IMR-90 (cell line): Measurements from ENCODE around the gene PXYLP1. TPM values are rescaled to one million over a fixed set of nuclear protein-coding genes. Genes with fewer than 3 reads are reported as not detected.

Source experiments
- ATAC-seq: fragments of 200-7000 bp; cut with Tn5 transposase; 2 replicates; pipeline ENCODE4 v1.9.1; 2020; ENCODE audit warnings: low read depth, mild to moderate bottlenecking, moderate library complexity
- BruUV-seq: library from RNA; stranded (reverse); fragments of 400-500 nt; replicated peaks from 2 replicates; lab custom pipeline; 2021; lab: Mats Ljungman, UMichigan
- CTCF ChIA-PET: fragments of 300-600 bp; formaldehyde crosslinking; extraction: SDS; loops from one replicate; lab custom pipeline; 2021; ENCODE audit warnings: antibody characterized with exemption; lab: Yijun Ruan, JAX
- POLR2A ChIA-PET: fragments of 300-600 bp; sonication (Branson Sonifier 250); formaldehyde crosslinking; loops from one replicate; lab custom pipeline; 2022; ENCODE audit warnings: antibody characterized with exemption; ENCODE audit not compliant: unreplicated experiment; lab: Charles Lee
- DNase-seq: peaks from one replicate; pipeline ENCODE4 v3.0.0; 2013
- H2AFZ ChIP-seq: replicated peaks from 2 replicates; pipeline ENCODE3; 2013; ENCODE audit warnings: low read length, mild to moderate bottlenecking; ENCODE audit not compliant: poor library complexity
- H2AK5ac ChIP-seq: 2 replicates; pipeline ENCODE4 v1.6.1; 2013; ENCODE audit warnings: low read depth, low read length, inconsistent platforms
- H2AK9ac ChIP-seq: replicated peaks from 2 replicates; pipeline ENCODE3; 2013; ENCODE audit warnings: mild to moderate bottlenecking, low read depth, low read length, moderate library complexity; ENCODE audit not compliant: poor library complexity
- H2BK120ac ChIP-seq: 2 replicates; pipeline ENCODE4 v1.6.1; 2013; ENCODE audit warnings: low read depth, low read length, inconsistent platforms
- H2BK15ac ChIP-seq: 3 replicates; pipeline ENCODE4 v1.6.1; 2013; ENCODE audit warnings: low read depth, low read length, inconsistent platforms
- H2BK20ac ChIP-seq: 2 replicates; pipeline ENCODE4 v1.6.1; 2013; ENCODE audit warnings: low read depth, mild to moderate bottlenecking, inconsistent platforms, low read length, moderate library complexity
- H2BK5ac ChIP-seq: 2 replicates; pipeline ENCODE4 v1.6.1; 2013; ENCODE audit warnings: mild to moderate bottlenecking, low read depth, low read length, inconsistent platforms; ENCODE audit not compliant: poor library complexity, severe bottlenecking
- H3K14ac ChIP-seq: replicated peaks from 2 replicates; pipeline ENCODE4 v1.6.1; 2013; ENCODE audit warnings: low read depth, low read length, inconsistent platforms
- H3K18ac ChIP-seq: 2 replicates; pipeline ENCODE4 v1.6.1; 2013; ENCODE audit warnings: low read depth, low read length, control low read depth
- H3K23ac ChIP-seq: 2 replicates; pipeline ENCODE4 v1.6.1; 2013; ENCODE audit warnings: low read depth, low read length, inconsistent platforms
- H3K27ac ChIP-seq: 2 replicates; pipeline ENCODE4 v1.5.1; 2013; ENCODE audit warnings: mild to moderate bottlenecking, control low read depth, low read length; ENCODE audit not compliant: insufficient read depth
- H3K27me3 ChIP-seq: 2 replicates; pipeline ENCODE4 v1.6.1; 2013; ENCODE audit warnings: low read length; ENCODE audit not compliant: control insufficient read depth, insufficient read depth
- H3K36me3 ChIP-seq: 2 replicates; pipeline ENCODE4 v1.6.1; 2013; ENCODE audit warnings: low read length, mixed read lengths; ENCODE audit not compliant: control insufficient read depth, insufficient read depth
- H3K4ac ChIP-seq: 2 replicates; pipeline ENCODE4 v1.6.1; 2013; ENCODE audit warnings: low read depth, low read length, inconsistent platforms
- H3K4me1 ChIP-seq: 2 replicates; pipeline ENCODE4 v1.6.1; 2013; ENCODE audit warnings: low read length, mixed read lengths; ENCODE audit not compliant: control insufficient read depth, insufficient read depth
- H3K4me2 ChIP-seq: 2 replicates; pipeline ENCODE4 v1.6.1; 2013; ENCODE audit warnings: low read depth, mild to moderate bottlenecking, control low read depth, low read length, moderate library complexity
- H3K4me3 ChIP-seq: 2 replicates; pipeline ENCODE4 v1.5.1; 2013; ENCODE audit warnings: low read depth, mild to moderate bottlenecking, control low read depth, low read length, moderate library complexity; ENCODE audit not compliant: insufficient read depth
- H3K56ac ChIP-seq: 2 replicates; pipeline ENCODE4 v1.6.1; 2013; ENCODE audit warnings: low read length, inconsistent platforms; ENCODE audit not compliant: insufficient read depth; ENCODE audit errors: extremely low read depth
- H3K79me1 ChIP-seq, 2 experiments: 2 replicates each; pipeline ENCODE4 v1.6.1; 2013; ENCODE audit warnings: low read length in 2 of 2, inconsistent platforms in 1 of 2, low read depth in 1 of 2
- H3K9ac ChIP-seq: 2 replicates; pipeline ENCODE4 v1.6.1; 2013; ENCODE audit warnings: low read depth, low read length, control low read depth
- H3K9me1 ChIP-seq: 2 replicates; pipeline ENCODE4 v1.6.1; 2013; ENCODE audit warnings: low read length, inconsistent platforms; ENCODE audit not compliant: insufficient read depth
- H3K9me3 ChIP-seq: 2 replicates; pipeline ENCODE4 v1.6.1; 2013; ENCODE audit warnings: low read length; ENCODE audit not compliant: control insufficient read depth, insufficient read depth
- H4K20me1 ChIP-seq: 2 replicates; pipeline ENCODE4 v1.6.1; 2013; ENCODE audit warnings: low read length, inconsistent platforms; ENCODE audit not compliant: insufficient read depth
- H4K5ac ChIP-seq: 2 replicates; pipeline ENCODE4 v1.6.1; 2013; ENCODE audit warnings: mild to moderate bottlenecking, low read depth, low read length, control low read depth
- H4K8ac ChIP-seq, 2 experiments: 2 replicates each; pipeline ENCODE4 v1.6.1; 2013; ENCODE audit warnings: low read depth in 2 of 2, low read length in 2 of 2, control low read depth in 1 of 2, inconsistent platforms in 1 of 2
- H4K91ac ChIP-seq: 2 replicates; pipeline ENCODE4 v1.6.1; 2013; ENCODE audit warnings: low read depth, low read length, inconsistent platforms; ENCODE audit not compliant: insufficient read depth
- CHD1 ChIP-seq: IDR thresholded peaks from 2 replicates; pipeline ENCODE4 v1.6.1; 2012; ENCODE audit warnings: low read depth, low read length, improper control_type of control experiment
- FOS ChIP-seq: fragments of 150-350 bp; IDR thresholded peaks from 2 replicates; pipeline ENCODE4 v1.6.1; 2016; ENCODE audit warnings: low read depth, low read length
- MAZ ChIP-seq: IDR thresholded peaks from 2 replicates; pipeline ENCODE4 v1.6.1; 2012; ENCODE audit warnings: low read depth, mild to moderate bottlenecking, low read length, improper control_type of control experiment, moderate library complexity, borderline replicate concordance
- MXI1 ChIP-seq: IDR thresholded peaks from 2 replicates; pipeline ENCODE4 v1.6.1; 2012; ENCODE audit warnings: low read depth, mild to moderate bottlenecking, low read length, moderate library complexity, borderline replicate concordance
- WGBS, 2 experiments: methylation state at CpG; one replicate each; pipeline versions ENCODE4 v1.1.5 to v1.1.7; 2013; ENCODE audit warnings: missing lambda C conversion rate in 2 of 2; ENCODE audit not compliant: insufficient read length in 1 of 2; ENCODE audit errors: extremely low coverage in 2 of 2; 5-methylcytosine and 5-hydroxymethylcytosine counted together
- dilution Hi-C: fragments of 300-500 bp; cut with HindIII; formaldehyde crosslinking; loops from one replicate; pipeline ENCODE4 v1.14.3; 2018; ENCODE audit warnings: low sequenced_read_pairs; ENCODE audit not compliant: unreplicated experiment
- in situ Hi-C: fragments of 300-500 bp; cut with MboI; formaldehyde crosslinking; loops from 3 replicates; pipeline ENCODE4 v1.14.3; 2019; ENCODE audit warnings: low sequenced_read_pairs, inconsistent platforms, mixed read lengths
- intact Hi-C: fragments of 100-400 bp; cut with micrococcal nuclease; formaldehyde crosslinking; loops from 2 replicates; pipeline ENCODE4 v1.10.0; 2022
- polyA plus RNA-seq, 3 experiments: library from polyadenylated mRNA; depleted of rRNA; stranded (reverse); fragments of >200 nt; gene quantifications; 2 replicates each; pipeline ENCODE4 v1.2.3, GENCODE V29; 2012; ENCODE audit warnings: low replicate concordance in 1 of 3
- total RNA-seq: library from RNA; depleted of rRNA; stranded (reverse); fragments of >200 nt; gene quantifications from 2 replicates; pipeline ENCODE4 v1.2.3, GENCODE V29; 2012
- TF ChIP-seq, protein P1 (sequence below): conservative IDR thresholded peaks from 2 replicates; pipeline ENCODE4 v1.5.1; 2012; ENCODE audit warnings: mild to moderate bottlenecking, low read depth, low read length, improper control_type of control experiment
- TF ChIP-seq, protein P2 (sequence below): fragments of 150-350 bp; IDR thresholded peaks from 2 replicates; pipeline ENCODE4 v1.6.1; 2016; ENCODE audit warnings: low read depth, mild to moderate bottlenecking, low read length, moderate library complexity, borderline replicate concordance

The PXYLP1 gene
- total and polyA plus RNA-seq, 2 of the 4 experiments (the other 2 are of a cell fraction), result 11.7 to 15.6 TPM

DNA sequence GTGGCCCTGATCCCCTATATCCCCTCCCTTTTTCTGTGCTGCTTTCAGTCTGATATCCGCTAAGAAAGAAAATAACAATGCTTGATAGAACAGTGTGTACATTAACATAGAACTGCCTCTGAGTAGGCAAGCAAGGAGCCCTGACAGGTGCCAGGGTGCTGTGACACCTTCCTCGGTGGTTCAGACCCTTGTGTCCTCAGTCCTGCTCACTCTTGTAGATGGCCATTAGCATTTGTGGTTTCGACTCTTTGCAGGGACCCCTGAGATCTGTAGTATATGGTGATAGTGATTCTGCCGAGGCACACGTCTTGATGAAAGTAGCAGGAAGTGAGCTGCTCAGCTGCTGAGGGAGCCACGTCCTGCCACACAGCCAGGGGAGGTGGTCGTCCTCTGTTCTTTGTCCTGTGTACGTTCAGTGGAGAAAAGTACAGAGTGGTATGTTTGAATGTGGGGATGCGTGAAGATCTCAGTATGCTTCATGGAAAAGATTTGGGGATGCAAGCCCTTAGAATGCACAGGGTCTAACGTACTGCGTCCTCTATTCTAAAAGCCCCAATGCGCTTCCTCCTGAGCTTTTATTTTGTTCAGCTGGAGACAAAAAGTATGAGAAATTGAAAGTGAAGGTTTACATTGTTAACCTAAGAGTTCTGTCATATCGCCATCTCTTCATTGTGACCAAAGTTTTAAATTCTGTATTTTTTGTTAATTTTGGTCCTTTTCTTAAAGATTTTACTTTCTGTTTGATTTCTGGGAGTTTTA lies 35.4 kb downstream of the PXYLP1 start:
- Histone ChIP-seq H3K56ac (no peak overlapping the region), H4K91ac (no peak overlapping the region), H3K18ac (no peak overlapping the region), H3K36me3 (no peaks in the 10 kb centered on the region; the same call in 1 of the 2 replicates), H2BK20ac (no peak overlapping the region), H2BK5ac (no peak overlapping the region), H2AK9ac (no peak overlapping the region), H3K27ac (no peak overlapping the region), H2AFZ (no peak overlapping the region), H3K79me1 (no peaks in the 10 kb centered on the region), H4K8ac (no peak overlapping the region), H2BK120ac (no peak overlapping the region), H3K4me2 (no peak overlapping the region), H3K27me3 (no peaks in the 10 kb centered on the region), H3K9ac (no peak overlapping the region), H3K4ac (no peak overlapping the region; the same call in 1 of the 2 replicates), H3K9me3 (no peaks in the 10 kb centered on the region), H3K9me1 (no peaks in the 10 kb centered on the region; the same call in 1 of the 2 replicates), H3K4me3 (no peak overlapping the region), H2AK5ac (0 out of 2 replicates have a peak overlapping the region, but pooled peaks have one; percentile 24), H3K23ac (no peak overlapping the region), H3K4me1 (no peaks in the 10 kb centered on the region), H3K14ac (no peak overlapping the region), H4K5ac (no peak overlapping the region), H4K20me1 (no peaks in the 10 kb centered on the region), H2BK15ac (no peak overlapping the region)
- ChIA-PET CTCF (interaction anchor here (1.0 kb wide), 1 partner anchor 314 kb away, joined by 4 read pairs; no protein-coding TSS in a partner anchor), POLR2A (no interaction called here)
- ATAC-seq (no peak), DNase-seq (no peak)
- BruUV-seq, result no TSS peak
- TF ChIP-seq MXI1, result no peak
- TF ChIP-seq, protein P1, sequence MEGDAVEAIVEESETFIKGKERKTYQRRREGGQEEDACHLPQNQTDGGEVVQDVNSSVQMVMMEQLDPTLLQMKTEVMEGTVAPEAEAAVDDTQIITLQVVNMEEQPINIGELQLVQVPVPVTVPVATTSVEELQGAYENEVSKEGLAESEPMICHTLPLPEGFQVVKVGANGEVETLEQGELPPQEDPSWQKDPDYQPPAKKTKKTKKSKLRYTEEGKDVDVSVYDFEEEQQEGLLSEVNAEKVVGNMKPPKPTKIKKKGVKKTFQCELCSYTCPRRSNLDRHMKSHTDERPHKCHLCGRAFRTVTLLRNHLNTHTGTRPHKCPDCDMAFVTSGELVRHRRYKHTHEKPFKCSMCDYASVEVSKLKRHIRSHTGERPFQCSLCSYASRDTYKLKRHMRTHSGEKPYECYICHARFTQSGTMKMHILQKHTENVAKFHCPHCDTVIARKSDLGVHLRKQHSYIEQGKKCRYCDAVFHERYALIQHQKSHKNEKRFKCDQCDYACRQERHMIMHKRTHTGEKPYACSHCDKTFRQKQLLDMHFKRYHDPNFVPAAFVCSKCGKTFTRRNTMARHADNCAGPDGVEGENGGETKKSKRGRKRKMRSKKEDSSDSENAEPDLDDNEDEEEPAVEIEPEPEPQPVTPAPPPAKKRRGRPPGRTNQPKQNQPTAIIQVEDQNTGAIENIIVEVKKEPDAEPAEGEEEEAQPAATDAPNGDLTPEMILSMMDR, result no peak
- TF ChIP-seq, protein P2, sequence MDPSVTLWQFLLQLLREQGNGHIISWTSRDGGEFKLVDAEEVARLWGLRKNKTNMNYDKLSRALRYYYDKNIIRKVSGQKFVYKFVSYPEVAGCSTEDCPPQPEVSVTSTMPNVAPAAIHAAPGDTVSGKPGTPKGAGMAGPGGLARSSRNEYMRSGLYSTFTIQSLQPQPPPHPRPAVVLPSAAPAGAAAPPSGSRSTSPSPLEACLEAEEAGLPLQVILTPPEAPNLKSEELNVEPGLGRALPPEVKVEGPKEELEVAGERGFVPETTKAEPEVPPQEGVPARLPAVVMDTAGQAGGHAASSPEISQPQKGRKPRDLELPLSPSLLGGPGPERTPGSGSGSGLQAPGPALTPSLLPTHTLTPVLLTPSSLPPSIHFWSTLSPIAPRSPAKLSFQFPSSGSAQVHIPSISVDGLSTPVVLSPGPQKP, result no peak
- no peak for TF ChIP-seq MAZ
- TF ChIP-seq CHD1, result no peak
- TF ChIP-seq FOS, result no peak
- intact Hi-C loops (no loop called here), in situ Hi-C loops (no loop called here), dilution Hi-C loops (no loop called here)
- 88% methylated on average over 7 of the region's 13 CpGs; no CpG with 5 or more reads in 1 of the 2 experiments for WGBS, 2 experiments
